ENCODE results near the gene SPATA31A3.
"Not testable (repeated sequence)": the region's sequence is repeated elsewhere in the genome, so short reads cannot be mapped to it uniquely, and the experiment has no call there.

SPATA31A3 gene

DNA sequence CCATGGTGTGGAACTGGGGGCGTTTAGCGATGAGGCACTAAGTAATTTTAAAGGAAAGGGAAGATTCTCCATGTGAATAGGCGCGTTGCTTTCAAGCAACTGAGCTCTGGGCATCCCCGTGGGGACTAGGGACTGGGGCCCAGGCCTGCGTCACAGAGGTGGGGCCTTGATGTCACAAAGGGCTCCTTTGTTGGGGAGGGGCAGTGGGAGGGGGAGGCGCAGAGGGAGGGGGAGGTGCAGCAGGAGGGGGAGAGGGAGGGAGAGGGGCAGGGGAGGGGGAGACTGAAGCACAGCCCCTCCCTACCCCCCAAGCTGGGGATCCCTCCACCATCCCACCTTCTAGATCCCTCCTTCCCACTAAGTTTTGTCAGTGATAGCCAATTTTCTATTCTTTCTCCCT is at the start of gene SPATA31A3:
TSS of gene SPATA31A3 (minus strand) at position 101 of the 400 bp plus-strand sequence. CDS start at position 72, 29 bp downstream.
- not testable (repeated sequence) for DNase-seq (ENCODE audit: low read depth)

DNA sequence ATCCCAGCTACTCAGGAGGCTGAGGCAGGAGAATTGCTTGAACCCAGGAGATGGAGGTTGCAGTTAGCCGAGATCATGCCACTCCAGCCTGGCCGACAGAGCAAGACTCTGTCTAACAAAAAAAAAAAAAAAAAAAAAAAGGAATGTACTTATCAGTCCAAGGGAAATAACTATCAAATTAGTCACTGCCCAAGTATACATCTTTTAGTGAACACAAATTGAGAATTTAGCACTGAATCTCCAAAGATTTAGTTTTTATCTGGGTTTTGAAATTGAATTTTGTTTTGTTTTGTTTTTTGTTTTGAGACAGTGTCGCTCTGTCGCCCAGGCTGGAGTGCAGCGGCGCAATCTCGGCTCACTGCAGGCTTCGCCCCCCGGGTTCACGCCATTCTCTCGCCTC is 39.8 kb downstream of the SPATA31A3 start:
- DNase-seq (ENCODE audit: low read depth), result not testable (repeated sequence)

- not testable (repeated sequence) for DNase-seq (ENCODE audit: low read depth)
These were observed 49.8 kb downstream of the SPATA31A3 start for GRCh38 chr9:66942400-66943155.

DNA sequence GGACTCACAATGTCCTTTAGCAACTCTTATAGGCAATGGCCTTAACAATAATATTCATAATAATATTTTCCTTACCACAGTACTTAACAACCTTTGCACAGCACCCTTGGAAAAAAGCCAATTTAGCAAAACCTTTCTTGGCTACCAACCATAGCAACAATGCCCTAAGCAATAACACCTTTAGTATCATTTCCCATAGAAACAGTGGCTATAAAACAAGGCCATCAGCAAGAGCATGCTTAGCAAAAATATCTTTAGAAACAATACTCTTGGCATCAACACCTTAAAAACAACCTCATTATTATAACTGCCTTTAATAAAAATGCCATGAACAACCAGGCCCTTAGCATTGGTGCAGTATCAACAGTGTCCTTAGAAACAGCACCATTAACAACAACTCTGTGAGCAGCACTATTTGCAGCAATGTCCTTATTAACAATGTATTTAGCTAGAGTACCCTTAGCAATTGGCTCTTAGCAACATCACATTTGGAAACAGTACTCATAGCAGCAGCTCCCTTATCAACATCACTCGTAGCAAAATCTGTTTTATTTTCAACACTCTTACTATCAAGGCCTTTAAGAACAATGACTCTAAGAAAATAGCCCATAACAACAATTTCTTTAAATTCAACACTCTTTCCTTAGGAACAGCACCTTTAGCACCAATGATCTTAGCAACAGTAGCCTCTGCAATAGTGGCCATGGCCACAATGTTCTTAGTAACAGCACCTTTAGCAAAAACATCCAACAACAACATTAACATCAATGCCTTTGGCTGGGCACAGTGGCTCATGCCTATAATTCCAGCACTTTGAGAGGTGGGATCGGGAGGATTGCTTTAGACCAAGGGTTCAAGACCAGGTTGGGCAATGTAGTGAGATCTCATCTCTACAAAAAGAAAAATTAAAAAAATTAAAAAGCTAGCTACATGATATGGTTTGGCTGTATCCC is 52.2 kb downstream of the SPATA31A3 start:
- not testable (repeated sequence) for DNase-seq (ENCODE audit: low read depth)

DNA sequence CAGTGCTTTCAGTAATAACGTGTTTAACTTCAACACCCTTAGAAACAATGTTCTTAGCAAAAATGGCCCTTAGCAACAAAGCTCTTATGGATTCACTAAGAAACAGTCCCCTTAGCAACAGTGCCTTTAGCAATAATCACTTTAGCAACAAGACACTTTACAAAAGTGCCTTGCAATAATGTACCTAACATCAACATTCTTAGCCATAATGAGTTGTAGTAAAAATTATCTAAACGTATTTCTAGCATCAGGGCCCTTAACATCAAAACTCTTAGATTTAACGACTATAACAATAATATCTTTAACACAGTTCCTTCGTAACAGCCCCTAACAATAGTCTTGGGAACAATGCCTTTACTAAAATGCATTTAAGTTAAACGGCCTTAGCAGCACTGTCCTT is 54.0 kb downstream of the SPATA31A3 start:
- DNase-seq (ENCODE audit: low read depth), result not testable (repeated sequence)

DNA sequence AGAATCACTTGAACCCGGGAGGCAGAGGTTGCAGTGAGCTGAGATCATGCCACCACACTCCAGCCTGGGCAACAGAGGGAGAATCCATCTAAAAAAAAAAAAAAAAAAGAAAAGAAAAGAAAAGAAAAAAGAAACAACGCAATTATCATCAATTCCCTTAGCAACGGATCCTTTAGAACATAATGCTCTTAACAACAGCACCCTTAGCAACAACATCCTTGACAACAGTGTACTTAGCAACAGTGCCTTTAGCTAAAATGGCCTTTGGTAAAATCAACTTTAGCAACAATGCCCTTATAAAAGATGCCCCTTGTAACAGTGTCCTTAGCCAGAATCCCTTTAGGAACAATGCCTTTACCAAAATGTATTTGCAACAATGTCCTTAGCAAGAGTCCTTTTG is 54.7 kb downstream of the SPATA31A3 start:
- not testable (repeated sequence) for DNase-seq (ENCODE audit: low read depth)

All from activated T-helper 1 cell treated with Interleukin-2 at 50 U/mL for 16 hours (primary cell).